22Rv1 (cell line): ENCODE data around the gene SLC7A7.
"Not testable (repeated sequence)": the region's sequence is repeated elsewhere in the genome, so short reads cannot be mapped to it uniquely, and the experiment has no call there.

Experiments
- H3K27ac ChIP-seq: fragments of 450-650 bp; 2 replicates; pipeline ENCODE4 v1.5.1; 2017
- CTCF ChIP-seq: fragments of 450-650 bp; IDR thresholded peaks from 2 replicates; pipeline ENCODE4 v1.5.1; 2017; ENCODE audit warnings: mild to moderate bottlenecking
- ZFX ChIP-seq: fragments of 450-650 bp; IDR thresholded peaks from 2 replicates; pipeline ENCODE4 v1.6.1; 2017; ENCODE audit warnings: antibody characterized with exemption, borderline replicate concordance

The SLC7A7 gene

DNA sequence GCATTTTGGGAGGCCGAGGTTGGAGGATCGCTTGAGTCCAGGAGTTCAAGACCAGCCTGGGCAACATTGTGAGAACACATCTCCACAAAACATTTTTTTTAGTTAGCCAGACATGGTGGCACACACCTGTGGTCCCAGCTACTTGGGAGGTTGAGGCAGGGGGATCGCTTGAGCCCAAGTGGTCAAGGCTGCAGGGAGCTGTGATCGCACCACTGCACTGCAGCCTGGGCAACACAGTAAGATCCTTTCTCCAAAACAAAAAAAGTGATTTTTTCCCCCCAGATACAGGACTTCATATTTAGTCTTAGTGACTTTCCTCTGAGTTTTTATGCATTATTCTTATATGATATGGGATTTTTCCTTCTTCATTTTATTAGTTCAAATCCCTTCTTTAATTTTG lies 28.6 kb downstream of the SLC7A7 start:
- TF ChIP-seq CTCF (no peak), ZFX (no peak)
- no peak overlapping the region for H3K27ac ChIP-seq

- no peak overlapping the region for H3K27ac ChIP-seq
- TF ChIP-seq CTCF = no peak
- TF ChIP-seq ZFX = no peak
Measured at GRCh38 chr14:22781301-22781991, 33.8 kb downstream of the SLC7A7 start.

DNA sequence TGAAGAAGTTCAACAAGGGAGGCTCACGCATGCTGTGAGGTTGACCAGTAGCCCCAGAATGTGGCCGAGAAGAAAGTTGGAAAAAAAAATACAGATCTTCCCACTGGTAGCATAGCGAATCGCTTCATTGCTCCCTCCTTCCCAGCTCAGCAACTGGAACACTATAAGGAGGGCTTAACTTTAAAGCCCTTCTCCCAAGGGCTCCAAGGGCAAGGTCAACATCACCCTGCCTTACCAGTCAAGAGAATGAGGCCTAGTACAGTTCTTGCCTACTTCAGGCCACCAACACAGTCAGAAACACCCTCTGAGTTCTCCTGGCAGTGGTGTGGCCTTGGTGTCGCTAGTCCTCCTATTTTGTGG lies 34.3 kb downstream of the SLC7A7 start:
- peak overlapping the region; percentile 60; the same call in 1 of the 2 replicates for H3K27ac ChIP-seq
- TF ChIP-seq CTCF (no peak), ZFX (no peak)

GRCh38 chr14:22780105-22780679 lies 35.0 kb downstream of the SLC7A7 start:
- TF ChIP-seq CTCF = no peak
- TF ChIP-seq ZFX = no peak
- H3K27ac ChIP-seq = peak overlapping the region; percentile 60

- TF ChIP-seq CTCF = no peak
- no peak for TF ChIP-seq ZFX
- no peak overlapping the region for H3K27ac ChIP-seq
Measured at GRCh38 chr14:22778084-22778483, 37.2 kb downstream of the SLC7A7 start.

DNA sequence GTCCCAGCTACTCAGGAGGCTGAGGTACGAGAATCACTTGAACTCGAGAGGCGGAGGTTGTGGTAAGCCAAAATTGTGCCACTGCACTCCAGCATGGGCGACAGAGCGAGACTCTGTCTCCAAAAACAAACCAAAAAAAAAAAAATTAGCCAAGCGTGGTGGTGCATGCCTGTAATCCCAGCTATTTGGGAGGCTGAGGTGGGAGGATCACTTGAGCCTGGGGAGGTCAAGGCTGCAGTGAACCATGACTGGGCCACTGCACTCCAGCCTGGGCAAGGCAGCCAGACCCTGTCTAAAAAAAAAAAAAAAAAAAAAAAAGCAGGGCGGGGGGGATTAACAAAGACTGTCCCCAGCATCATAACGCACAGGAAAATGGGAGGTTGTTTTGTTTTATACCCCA lies 38.4 kb downstream of the SLC7A7 start:
- H3K27ac ChIP-seq = not testable (repeated sequence)

DNA sequence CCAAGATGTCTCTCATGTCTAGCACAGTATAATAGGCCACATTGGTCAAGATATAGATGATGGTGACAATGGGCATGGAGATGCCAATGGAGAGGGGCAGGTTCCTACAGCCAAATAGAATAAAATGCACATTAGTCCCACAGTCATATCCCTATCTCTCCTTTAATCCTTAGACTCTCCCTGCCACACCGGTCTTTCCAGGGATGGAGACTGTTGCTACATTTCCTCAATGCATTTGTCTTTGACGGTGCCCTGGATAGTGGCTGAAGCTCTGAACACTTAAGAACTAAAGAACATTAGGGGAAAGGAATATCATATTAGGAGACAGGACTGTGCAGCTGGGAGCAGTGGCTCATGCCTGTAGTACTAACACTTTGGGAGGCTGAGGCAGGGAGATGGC lies 39.0 kb downstream of the SLC7A7 start:
- TF ChIP-seq ZFX (no peak), CTCF (no peak)
- no peak overlapping the region for H3K27ac ChIP-seq
